K562 (cell line): ENCODE results near the gene GAL3ST1. TPM values are rescaled to one million over a fixed set of nuclear protein-coding genes. Genes with fewer than 3 reads are reported as not detected.

Source experiments
- ATAC-seq: fragments of 200-7000 bp; cut with Tn5 transposase; 3 replicates; pipeline ENCODE4 v1.9.1; 2020; ENCODE audit warnings: moderate library complexity
- BruUV-seq: library from RNA; stranded (reverse); fragments of 400-500 nt; replicated peaks from 2 replicates; lab custom pipeline; 2021; lab: Mats Ljungman, UMichigan
- CTCF ChIA-PET: fragments of 300-600 bp; formaldehyde crosslinking; extraction: SDS; loops from one replicate; lab custom pipeline; 2021; ENCODE audit warnings: low intra/inter-chr PET ratio; lab: Yijun Ruan, JAX
- POLR2A ChIA-PET: fragments of 300-600, 350-650 bp; sonication (Branson Sonifier 250); formaldehyde crosslinking; extraction: SDS; loops from one replicate; lab custom pipeline; 2021; ENCODE audit warnings: antibody characterized with exemption, inconsistent platforms; lab: Yijun Ruan, JAX
- DNase-seq, 4 experiments: peaks; one replicate each; pipeline versions ENCODE4 v3.0.0 to v3.0.0-alpha.2; 2011 to 2018; ENCODE audit warnings: low spot score in 3 of 4, mixed read lengths in 3 of 4; ENCODE audit errors: extremely low read depth in 1 of 4
- FAIRE-seq: peaks from 2 replicates; lab custom pipeline; 2011; peaks lifted over from hg19 to GRCh38; lab: Jason Lieb, UNC
- H2AFZ ChIP-seq: 2 replicates; pipeline ENCODE4 v1.6.0; 2011; ENCODE audit warnings: low read depth, low read length, control low read depth, inconsistent platforms
- H3K27ac ChIP-seq: fragments of 200-600 bp; 3 replicates; pipeline ENCODE4 v1.8.0; 2011; ENCODE audit warnings: low read depth, mild to moderate bottlenecking, control low read depth, inconsistent platforms, low read length, moderate library complexity, mixed read lengths; ENCODE audit errors: extremely low read depth
- H3K27me3 ChIP-seq, 2 experiments: fragments of 300-600 bp in 1 of 2; 2 replicates in 1 of 2; 3 replicates in 1 of 2; pipeline versions ENCODE4 v1.6.0 to v1.8.0; 2011; ENCODE audit warnings: inconsistent platforms in 2 of 2, low read length in 2 of 2, mild to moderate bottlenecking in 1 of 2, mixed read lengths in 1 of 2, moderate library complexity in 1 of 2; ENCODE audit not compliant: control insufficient read depth in 2 of 2, insufficient read depth in 2 of 2
- H3K36me3 ChIP-seq: fragments of 300-600 bp; 3 replicates; pipeline ENCODE4 v1.8.0; 2011; ENCODE audit warnings: mild to moderate bottlenecking, low read length, inconsistent platforms; ENCODE audit not compliant: control insufficient read depth, insufficient read depth
- H3K4me1 ChIP-seq, 2 experiments: fragments of 200-600 bp in 1 of 2; replicated peaks in 1 of 2; 2 replicates in 1 of 2; 3 replicates in 1 of 2; pipeline versions ENCODE4 v1.5.1 to v1.8.0; 2011; ENCODE audit warnings: inconsistent platforms in 2 of 2, low read length in 2 of 2, mild to moderate bottlenecking in 1 of 2, mixed read lengths in 1 of 2, moderate library complexity in 1 of 2; ENCODE audit not compliant: control insufficient read depth in 2 of 2, insufficient read depth in 2 of 2
- H3K4me2 ChIP-seq: 2 replicates; pipeline ENCODE4 v1.6.1; 2011; ENCODE audit warnings: low read length, control low read depth, inconsistent platforms, mixed read lengths; ENCODE audit not compliant: insufficient read depth
- H3K4me3 ChIP-seq: fragments of 200-600 bp; sonication (generic), shearing (Covaris generic); 2 replicates; pipeline ENCODE4 v1.5.1; 2016; ENCODE audit warnings: control low read depth, inconsistent platforms
- H3K79me2 ChIP-seq: fragments of 200-600 bp; 3 replicates; pipeline ENCODE4 v1.8.0; 2011; ENCODE audit warnings: low read length, inconsistent platforms; ENCODE audit not compliant: control insufficient read depth, insufficient read depth
- H3K9ac ChIP-seq, 2 experiments: 2 replicates each; pipeline versions ENCODE4 v1.6.0 to v1.6.1; 2011; ENCODE audit warnings: low read depth in 2 of 2, low read length in 2 of 2, control low read depth in 1 of 2, inconsistent platforms in 1 of 2, mild to moderate bottlenecking in 1 of 2, mixed read lengths in 1 of 2; ENCODE audit not compliant: insufficient read depth in 1 of 2
- H3K9me1 ChIP-seq: one replicate; pipeline ENCODE4 v1.6.0; 2011; ENCODE audit warnings: inconsistent platforms, mild to moderate bottlenecking, low read length, moderate library complexity; ENCODE audit not compliant: control insufficient read depth, insufficient read depth
- H3K9me3 ChIP-seq: replicated peaks from 2 replicates; pipeline ENCODE4 v1.5.1; 2011; ENCODE audit warnings: low read depth, low read length, inconsistent platforms; ENCODE audit not compliant: control insufficient read depth, insufficient read depth
- H4K20me1 ChIP-seq: replicated peaks from 2 replicates; pipeline ENCODE4 v1.6.1; 2011; ENCODE audit warnings: low read length, inconsistent platforms, mixed read lengths; ENCODE audit not compliant: control insufficient read depth, insufficient read depth
- KAT7 ChIP-seq: sonication (generic); formaldehyde crosslinking; IDR thresholded peaks from 2 replicates; pipeline ENCODE4 v1.8.0; 2022; ENCODE audit warnings: missing genetic modification reagents, mild to moderate bottlenecking, borderline replicate concordance
- KDM5B ChIP-seq: fragments of 200-600 bp; sonication (generic); IDR thresholded peaks from 2 replicates; pipeline ENCODE4 v1.6.1; 2012; ENCODE audit warnings: low read depth, mild to moderate bottlenecking, moderate library complexity, low read length, control low read depth, inconsistent platforms; ENCODE audit not compliant: insufficient replicate concordance
- ZBTB5 ChIP-seq: fragments of 450-650 bp; IDR thresholded peaks from 2 replicates; pipeline ENCODE4 v1.6.1; 2017; ENCODE audit warnings: antibody characterized with exemption
- WGBS: fragments of 100-300 bp; shearing (Covaris generic); methylation state at CpG from one replicate; pipeline ENCODE4 v1.1.6; 2016; ENCODE audit warnings: low coverage, mixed read lengths; ENCODE audit not compliant: insufficient coverage; ENCODE audit errors: missing lambda C conversion rate; 5-methylcytosine and 5-hydroxymethylcytosine counted together
- in situ Hi-C: fragments of 300-500 bp; cut with MboI; formaldehyde crosslinking; loops from 4 replicates; pipeline ENCODE4 v1.15.0; 2018; ENCODE audit warnings: inconsistent platforms, mixed read lengths
- intact Hi-C: fragments of 100-400 bp; cut with micrococcal nuclease; formaldehyde crosslinking; loops from 2 replicates; pipeline ENCODE4 v1.14.2; 2022
- polyA plus RNA-seq, 8 experiments: library from polyadenylated mRNA; depleted of rRNA in 4 of 8; stranded (reverse) in 5 of 8; unstranded in 3 of 8; fragments of >200 nt; fragmentation: Nextera tagmentation in 2 of 8; fragmentation: Illumina TruSeq in 1 of 8; extraction: Ambion mirVana in 2 of 8; extraction: Trizol in 1 of 8; gene quantifications; 2 replicates each; pipeline versions ENCODE4 v1.2.1 to v1.2.3, GENCODE V29; 2011 to 2014; ENCODE audit warnings: inconsistent platforms in 1 of 8, missing spikeins in 1 of 8
- total RNA-seq, 7 experiments: library from RNA; depleted of rRNA in 6 of 7; stranded (reverse); fragments of >200 nt in 6 of 7; fragmentation: Illumina TruSeq in 2 of 7; extraction: Trizol in 2 of 7; gene quantifications; 2 replicates each; pipeline versions ENCODE4 v1.2.1 to v1.2.3, GENCODE V29; 2011 to 2021; ENCODE audit warnings: low replicate concordance in 1 of 7

GAL3ST1 gene
- total and polyA plus RNA-seq, 9 of the 15 experiments (the other 6 are each of a cell fraction or from before 2014, with no cell fraction given) = 0.03 to 1.9 (median 0.33) TPM; not detected in 1

GRCh38 chr22:30591191-30591587 lies 16.7 kb upstream of the GAL3ST1 start:
- intact Hi-C loops (no loop called here), in situ Hi-C loops (no loop called here)
- Histone ChIP-seq H2AFZ (peak overlapping the region; percentile 90), H4K20me1 (no peaks in the 10 kb centered on the region), H3K4me3 (peak overlapping the region; percentile 61), H3K9me1 (no peaks in the 10 kb centered on the region), H3K27me3 (no peaks in the 10 kb centered on the region), H3K9me3 (no peaks in the 10 kb centered on the region), H3K27ac (peak overlapping the region; percentile 93), H3K4me2 (peak overlapping the region; percentile 96), H3K4me1 (peaks cover 0 to 6% of the 10 kb centered on the region in 2 experiments; a peak in 2 of 5 replicates), H3K79me2 (peaks cover 32% of the 10 kb centered on the region), H3K9ac (peak overlapping the region; percentile 90 to 92), H3K36me3 (peaks cover 44% of the 10 kb centered on the region)
- CTCF ChIA-PET = no interaction called here
- FAIRE-seq = peak; percentile 63
- TF ChIP-seq ZBTB5 = no peak
- TF ChIP-seq KAT7 (CRISPR knock-in tag) = peak; percentile 67; the same call in 1 of the 2 replicates
- peak; percentile 18 for TF ChIP-seq KDM5B
- WGBS = under 1% methylated on average over 14 of the region's 14 CpGs
- peak; percentile 34 for ATAC-seq
- BruUV-seq = TSS peak; percentile 49
- no peak for DNase-seq
- POLR2A ChIA-PET = interaction anchor here (0.6 to 1.8 kb wide), 7 partner anchors 10 to 95 kb away, joined by 3 to 11 read pairs (median 5); partner anchors contain the start of gene TCN2
